GM18502 (cell line): Measurements from ENCODE around the gene SHISA9.

ENCODE experiments used
- ATAC-seq: cut with Tn5 transposase; IDR thresholded peaks from one replicate; pipeline ENCODE4 v1.9.1; 2021; ENCODE audit warnings: mild to moderate bottlenecking; ENCODE audit not compliant: unreplicated experiment, poor library complexity

SHISA9 gene

GRCh38 chr16:13012601-13013000 lies 111.2 kb downstream of the SHISA9 start:
- ATAC-seq = no peak

DNA sequence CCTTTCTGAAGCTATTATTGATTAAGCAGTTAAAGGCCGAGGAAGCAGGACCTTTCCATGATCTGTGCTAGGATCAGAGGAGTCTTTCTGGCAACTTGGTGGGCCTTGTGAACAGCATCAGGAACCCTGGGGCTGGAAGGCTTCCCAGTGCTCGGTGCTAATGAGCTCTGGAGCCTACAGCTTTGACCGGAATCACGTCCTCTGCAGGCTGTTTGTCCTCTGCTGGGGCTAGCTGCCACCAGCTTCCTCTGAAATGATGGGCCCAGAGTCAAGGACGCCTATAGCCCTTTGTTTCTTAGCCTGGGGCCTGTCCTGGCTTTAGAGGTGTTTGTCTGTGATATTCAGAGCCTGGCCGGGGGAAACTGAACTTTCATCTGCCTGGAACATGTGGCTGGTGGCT lies 111.6 kb downstream of the SHISA9 start:
- ATAC-seq = no peak

DNA sequence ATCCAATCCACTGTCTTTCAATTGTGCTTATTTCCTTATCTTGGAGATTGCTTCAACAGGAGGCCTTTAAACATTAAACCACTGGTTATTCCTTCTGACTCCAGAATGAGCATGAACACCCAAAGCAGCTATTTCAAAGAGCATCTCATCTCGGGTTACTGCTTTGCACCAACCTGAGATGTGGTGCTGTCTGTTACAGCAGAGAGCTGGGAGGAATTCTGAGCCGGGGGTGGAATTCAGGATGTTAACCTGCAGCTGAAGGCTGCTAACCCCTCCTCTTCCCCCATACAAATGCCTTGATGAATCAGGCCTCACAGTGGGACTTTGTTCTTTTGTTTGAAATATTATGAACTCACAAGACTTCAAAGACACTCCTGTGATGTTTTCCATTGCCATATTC lies 113.1 kb downstream of the SHISA9 start:
- no peak for ATAC-seq

- ATAC-seq = no peak
These were observed 116.6 kb downstream of the SHISA9 start for GRCh38 chr16:13018026-13018425.

GRCh38 chr16:13021996-13022395 lies 120.6 kb downstream of the SHISA9 start:
- no peak for ATAC-seq

DNA sequence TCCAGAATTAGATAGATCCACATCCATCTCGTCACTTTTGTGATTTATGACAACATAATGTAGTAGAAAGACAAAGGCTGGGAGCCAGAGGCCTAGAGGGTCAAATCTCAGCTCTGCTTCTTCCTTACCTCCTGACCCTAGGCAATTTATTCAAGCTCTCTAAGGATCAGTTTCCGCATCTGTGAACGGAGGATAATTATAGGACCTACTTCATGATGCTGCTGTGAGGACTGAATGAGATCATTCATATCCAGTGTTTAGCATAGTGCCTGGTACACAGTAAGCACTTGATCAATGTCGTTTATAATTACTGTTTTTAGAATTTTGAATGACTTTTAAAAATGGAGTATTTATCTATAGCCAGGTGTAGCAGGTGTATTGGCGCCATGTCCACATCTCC lies 128.4 kb downstream of the SHISA9 start:
- no peak for ATAC-seq

- ATAC-seq = no peak
These were observed 129.4 kb downstream of the SHISA9 start for GRCh38 chr16:13030769-13031168.

- no peak for ATAC-seq
These were observed 131.5 kb downstream of the SHISA9 start for GRCh38 chr16:13032911-13033310.

DNA sequence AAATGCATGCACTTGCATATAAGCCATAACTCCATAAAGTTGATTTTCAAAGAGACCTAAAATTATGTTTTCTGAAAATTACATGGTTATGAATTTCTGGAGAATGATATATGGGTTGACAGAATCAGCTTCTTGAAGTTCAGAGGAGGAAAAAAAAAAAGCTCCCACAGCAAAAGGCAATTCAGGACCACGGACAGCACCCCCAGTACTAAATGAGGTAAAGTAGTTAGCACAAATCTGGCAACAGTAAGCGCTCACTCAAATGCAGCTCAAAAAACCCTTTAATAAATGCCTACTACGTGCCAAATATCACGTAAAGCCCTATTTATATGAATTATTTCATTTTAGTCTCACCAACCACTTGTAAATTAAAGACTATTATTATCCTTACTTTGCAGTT lies 135.2 kb downstream of the SHISA9 start:
- no peak for ATAC-seq

GRCh38 chr16:13038591-13038990 lies 137.2 kb downstream of the SHISA9 start:
- no peak for ATAC-seq

GRCh38 chr16:13039526-13039925 lies 138.1 kb downstream of the SHISA9 start:
- no peak for ATAC-seq

GRCh38 chr16:13041180-13041579 lies 139.8 kb downstream of the SHISA9 start:
- no peak for ATAC-seq

- no peak for ATAC-seq
These were observed 140.4 kb downstream of the SHISA9 start for GRCh38 chr16:13041646-13042290.

GRCh38 chr16:13042291-13042685 lies 140.9 kb downstream of the SHISA9 start:
- no peak for ATAC-seq

DNA sequence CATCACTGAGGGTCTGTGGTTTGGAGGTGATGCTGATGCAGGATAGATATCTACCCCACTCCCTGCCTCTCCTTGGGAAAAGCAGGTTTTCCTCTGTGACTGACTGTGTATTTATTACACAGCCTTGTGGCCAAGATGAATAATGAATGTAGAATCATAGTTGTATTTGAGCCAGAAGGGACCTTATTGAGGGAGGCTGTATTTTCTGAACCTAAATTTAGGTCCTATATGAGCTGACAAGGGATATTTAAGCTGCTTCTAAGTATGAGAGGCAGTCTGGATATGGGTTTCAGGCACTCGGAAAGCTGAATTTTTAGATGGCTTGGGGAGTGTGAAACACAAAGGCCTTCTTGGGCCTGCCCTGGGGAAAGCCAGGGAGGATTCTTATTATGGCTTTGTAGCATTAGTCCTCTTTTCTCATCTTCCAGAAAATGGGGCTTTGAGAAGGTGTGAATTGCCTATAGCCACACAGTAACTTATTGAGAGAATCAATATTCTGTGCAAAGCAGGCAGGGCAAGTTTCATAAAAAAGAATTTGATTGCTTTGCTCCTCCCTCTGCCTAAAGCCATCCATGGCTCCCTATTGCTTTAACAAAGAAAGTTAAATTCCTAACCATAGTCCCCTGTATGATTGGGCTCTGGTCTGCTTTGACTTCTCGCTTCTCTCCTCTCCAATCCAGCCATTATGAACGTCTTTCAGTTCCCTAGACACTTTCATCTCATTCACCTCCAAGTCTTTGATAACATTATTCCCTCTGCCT lies 144.8 kb downstream of the SHISA9 start:
- ATAC-seq = no peak

GRCh38 chr16:13047276-13047675 lies 145.9 kb downstream of the SHISA9 start:
- no peak for ATAC-seq

DNA sequence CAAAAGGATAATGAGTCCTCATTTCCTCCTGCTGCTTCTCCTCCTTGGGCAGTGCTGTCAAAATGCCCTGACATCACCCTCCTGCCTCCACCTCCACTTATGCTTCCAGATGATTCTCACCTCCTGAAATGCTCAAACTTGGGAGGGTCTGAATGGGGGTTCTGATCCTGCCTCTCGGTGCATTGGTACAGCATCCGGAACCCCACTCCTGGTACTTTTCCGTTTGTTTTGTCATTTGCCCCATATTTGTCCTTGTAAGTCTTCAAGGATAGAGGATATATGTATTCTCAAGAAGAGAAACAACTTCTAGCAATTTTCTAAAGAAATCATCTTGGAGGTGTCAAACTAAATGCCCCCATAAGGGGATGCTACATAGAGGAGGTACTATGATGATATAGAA lies 148.3 kb downstream of the SHISA9 start:
- ATAC-seq = no peak

GRCh38 chr16:13052431-13052830 lies 151.0 kb downstream of the SHISA9 start:
- no peak for ATAC-seq

GRCh38 chr16:13055480-13055879 lies 154.1 kb downstream of the SHISA9 start:
- ATAC-seq = no peak

GRCh38 chr16:13056607-13057006 lies 155.2 kb downstream of the SHISA9 start:
- no peak for ATAC-seq

GRCh38 chr16:13060932-13061331 lies 159.5 kb downstream of the SHISA9 start:
- ATAC-seq = no peak

GRCh38 chr16:13061691-13062090 lies 160.3 kb downstream of the SHISA9 start:
- ATAC-seq = no peak
